ENCODE data around the gene FOSL2.

FOSL2 gene

GRCh38 chr2:28360058-28360717 lies 32.5 kb upstream of the FOSL2 start:
- DNase-seq (ENCODE audit: low spot score) = no peak
- in situ Hi-C loops (cut with MboI; ENCODE audit: low sequenced_read_pairs, unreplicated experiment) = no loop called here

GRCh38 chr2:28360718-28361293 lies 31.9 kb upstream of the FOSL2 start:
- no peak for TF ChIP-seq CTCF (IDR thresholded peaks at IDR 0.05; ENCODE audit: borderline replicate concordance, control extremely low read depth, extremely low read depth, insufficient read depth, missing control alignments)
- no peak for DNase-seq (ENCODE audit: low spot score)
- in situ Hi-C loops (cut with MboI; ENCODE audit: low sequenced_read_pairs, unreplicated experiment) = no loop called here

More at GRCh38 chr2:28360058-28360717, 32.5 kb upstream of the FOSL2 start:
- no peak for TF ChIP-seq CTCF (IDR thresholded peaks at IDR 0.05; ENCODE audit: borderline replicate concordance, control extremely low read depth, extremely low read depth, insufficient read depth, missing control alignments)

GRCh38 chr2:28361991-28362710 lies 30.5 kb upstream of the FOSL2 start:
- no peak for DNase-seq (ENCODE audit: low spot score)
- in situ Hi-C loops (cut with MboI; ENCODE audit: low sequenced_read_pairs, unreplicated experiment) = no loop called here
- TF ChIP-seq CTCF (IDR thresholded peaks at IDR 0.05; ENCODE audit: borderline replicate concordance, control extremely low read depth, extremely low read depth, insufficient read depth, missing control alignments) = no peak

- in situ Hi-C loops (cut with MboI; ENCODE audit: low sequenced_read_pairs, unreplicated experiment) = no loop called here
- TF ChIP-seq CTCF (IDR thresholded peaks at IDR 0.05; ENCODE audit: borderline replicate concordance, control extremely low read depth, extremely low read depth, insufficient read depth, missing control alignments) = no peak
- DNase-seq (ENCODE audit: low spot score) = no peak
Measured at GRCh38 chr2:28362991-28363521, 29.6 kb upstream of the FOSL2 start.

GRCh38 chr2:28363686-28364280 lies 28.9 kb upstream of the FOSL2 start:
- in situ Hi-C loops (cut with MboI; ENCODE audit: low sequenced_read_pairs, unreplicated experiment) = no loop called here
- no peak for DNase-seq (ENCODE audit: low spot score)
- TF ChIP-seq CTCF (IDR thresholded peaks at IDR 0.05; ENCODE audit: borderline replicate concordance, control extremely low read depth, extremely low read depth, insufficient read depth, missing control alignments) = no peak

- DNase-seq (ENCODE audit: low spot score) = no peak
- no peak for TF ChIP-seq CTCF (IDR thresholded peaks at IDR 0.05; ENCODE audit: borderline replicate concordance, control extremely low read depth, extremely low read depth, insufficient read depth, missing control alignments)
- in situ Hi-C loops (cut with MboI; ENCODE audit: low sequenced_read_pairs, unreplicated experiment) = no loop called here
Measured at GRCh38 chr2:28364610-28365009, 28.0 kb upstream of the FOSL2 start.

Data from GM13976 (cell line).